Tibial nerve (tissue), 4 donors: ENCODE data around the gene SSC5D. TPM values are rescaled to one million over a fixed set of nuclear protein-coding genes. Genes with fewer than 3 reads are reported as not detected.

ENCODE experiments used
- DNase-seq, 2 donors: peaks; one replicate each; pipeline ENCODE4 v3.0.0-alpha.2; 2019; ENCODE audit warnings: low spot score in 2 of 2
- H3K27ac ChIP-seq, 4 donors: fragments of 200-600 bp; sonication (generic) in 3 of 4; one replicate each; pipeline ENCODE4 v1.5.1; 2017 to 2019; ENCODE audit warnings: mild to moderate bottlenecking in 1 of 4
- H3K27me3 ChIP-seq, 2 donors: fragments of 200-600 bp; sonication (generic) in 1 of 2; one replicate each; pipeline versions ENCODE4 v1.5.1 to v1.6.0; 2017 to 2019
- H3K36me3 ChIP-seq, 3 donors: fragments of 200-600 bp; sonication (generic); one replicate each; pipeline ENCODE4 v1.5.1; 2018 to 2019
- H3K4me1 ChIP-seq, 4 donors: fragments of 200-600 bp; sonication (generic) in 3 of 4; one replicate each; pipeline ENCODE4 v1.5.1; 2017 to 2019
- H3K4me3 ChIP-seq, 4 donors: fragments of 200-600 bp; sonication (generic) in 3 of 4; one replicate each; pipeline ENCODE4 v1.5.1; 2017 to 2019; ENCODE audit warnings: mild to moderate bottlenecking in 1 of 4, moderate library complexity in 1 of 4
- H3K9me3 ChIP-seq, 4 donors: fragments of 200-600 bp; sonication (generic) in 3 of 4; one replicate each; pipeline ENCODE4 v1.5.1; 2017 to 2019
- EP300 ChIP-seq, 2 donors: sonication (generic); formaldehyde crosslinking; IDR thresholded peaks; one replicate each; pipeline ENCODE4 v1.6.1; 2017; ENCODE audit warnings: antibody characterized with exemption in 2 of 2, mild to moderate bottlenecking in 1 of 2
- POLR2A ChIP-seq, 2 donors: fragments of 450-650 bp; IDR thresholded peaks; one replicate each; pipeline ENCODE4 v1.6.1; 2017; ENCODE audit warnings: antibody characterized with exemption in 2 of 2, mild to moderate bottlenecking in 2 of 2, moderate library complexity in 2 of 2
- WGBS, 2 donors: methylation state at CpG; one replicate each; pipeline ENCODE4 v1.1.5; 2018; 5-methylcytosine and 5-hydroxymethylcytosine counted together
- total RNA-seq, 4 donors: library from RNA; depleted of rRNA; stranded (reverse); fragments of >200 nt; gene quantifications; one replicate each; pipeline ENCODE4 v1.1.0, GENCODE V29; 2016
- TF ChIP-seq, protein P1 (sequence below), 5 experiments: fragments of 200-600 bp in 3 of 5; fragments of 450-650 bp in 2 of 5; sonication (generic) in 3 of 5; IDR thresholded peaks; one replicate each; pipeline ENCODE4 v1.5.1; 2016 to 2019; ENCODE audit warnings: antibody characterized with exemption in 5 of 5, mild to moderate bottlenecking in 3 of 5, moderate library complexity in 2 of 5

Gene SSC5D
- total RNA-seq, 4 donors from 2014 or later: 3.9 to 14.5 (median 7.2) TPM

DNA sequence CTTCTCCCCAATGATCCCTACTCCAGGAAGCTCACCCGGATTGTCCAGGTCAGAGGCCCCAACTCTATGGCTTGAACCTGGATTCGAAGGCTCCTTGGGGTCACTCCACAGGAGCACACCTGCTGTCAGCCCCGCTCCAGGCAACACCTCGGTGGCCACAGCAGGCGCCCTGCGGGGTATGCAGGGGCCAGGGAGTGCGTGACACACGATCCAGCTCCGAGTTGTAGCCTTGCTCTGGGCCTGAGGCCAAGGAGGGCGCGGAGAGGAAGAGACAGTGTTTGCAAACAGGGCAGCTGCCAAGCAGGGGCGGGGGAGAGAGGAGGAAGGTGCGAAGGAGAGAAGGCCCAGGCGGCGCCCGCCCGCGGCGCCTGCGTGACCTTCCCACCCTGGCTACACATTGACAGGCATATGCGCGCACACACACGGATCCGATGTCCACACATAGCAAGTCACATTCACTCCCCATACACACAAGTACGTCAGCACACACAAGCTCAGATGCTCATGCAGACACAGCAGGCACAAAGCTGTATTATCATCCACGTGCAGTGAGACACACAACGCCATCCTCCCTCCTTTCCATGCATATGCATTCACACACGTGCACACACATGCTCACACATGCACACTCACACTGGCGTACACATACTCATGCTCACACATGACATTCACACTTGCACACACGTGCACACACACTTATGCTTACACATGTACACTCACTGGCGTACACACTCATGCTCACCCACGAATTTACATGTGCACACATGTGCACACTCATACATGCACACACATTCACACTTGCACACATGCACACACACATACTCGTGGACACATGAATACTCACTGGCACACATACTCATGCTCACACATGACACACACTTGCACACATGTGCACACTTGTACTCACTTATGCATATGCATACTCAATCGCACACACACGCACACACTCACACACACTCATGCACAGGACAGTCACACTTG is 38.3 kb downstream of the SSC5D start:
- 24 to 31% methylated on average over 32 to 34 of the region's 35 CpGs for WGBS, 2 donors
- no peak for DNase-seq

DNA sequence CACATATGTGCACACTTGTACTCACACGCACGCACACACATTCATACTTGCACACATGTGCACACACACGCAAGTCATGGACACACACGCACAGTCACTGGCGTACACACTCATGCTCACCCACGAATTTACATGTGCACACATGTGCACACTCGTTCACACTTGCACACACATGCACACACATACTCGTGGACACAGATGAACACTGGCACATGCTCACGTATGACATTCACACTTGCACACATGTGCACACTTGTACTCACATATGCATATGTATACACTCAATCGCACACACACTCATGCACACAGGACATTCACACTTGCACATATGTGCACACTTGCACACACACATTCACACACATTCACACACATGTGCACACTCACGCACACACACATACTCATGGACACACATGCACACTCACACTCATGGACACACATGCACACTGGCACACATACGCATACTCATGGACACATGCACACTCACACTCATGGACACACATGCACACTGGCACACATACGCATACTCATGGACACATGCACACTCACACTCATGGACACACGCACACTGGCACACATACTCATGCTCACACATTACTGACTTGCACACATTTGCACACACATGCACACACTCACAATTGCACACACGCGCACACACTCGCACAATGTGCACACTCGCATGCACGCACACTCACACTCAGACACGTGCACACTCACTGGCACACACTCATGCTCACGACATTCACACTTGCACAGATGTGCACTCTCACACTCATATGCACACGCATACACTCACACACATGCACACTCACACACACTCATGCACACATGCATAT is 39.2 kb downstream of the SSC5D start:
- H3K9me3 ChIP-seq: no peaks in the 10 kb centered on the region
- peaks cover 0 to 9% (median 0%) of the 10 kb centered on the region in 4 donors for H3K4me1 ChIP-seq
- H3K36me3 ChIP-seq: no peaks in the 10 kb centered on the region
- DNase-seq: no peak
- peaks cover 0 to 48% of the 10 kb centered on the region in 2 donors for H3K27me3 ChIP-seq
- TF ChIP-seq EP300 (IDR thresholded peaks at IDR 0.05): no peak
- TF ChIP-seq, protein P1, sequence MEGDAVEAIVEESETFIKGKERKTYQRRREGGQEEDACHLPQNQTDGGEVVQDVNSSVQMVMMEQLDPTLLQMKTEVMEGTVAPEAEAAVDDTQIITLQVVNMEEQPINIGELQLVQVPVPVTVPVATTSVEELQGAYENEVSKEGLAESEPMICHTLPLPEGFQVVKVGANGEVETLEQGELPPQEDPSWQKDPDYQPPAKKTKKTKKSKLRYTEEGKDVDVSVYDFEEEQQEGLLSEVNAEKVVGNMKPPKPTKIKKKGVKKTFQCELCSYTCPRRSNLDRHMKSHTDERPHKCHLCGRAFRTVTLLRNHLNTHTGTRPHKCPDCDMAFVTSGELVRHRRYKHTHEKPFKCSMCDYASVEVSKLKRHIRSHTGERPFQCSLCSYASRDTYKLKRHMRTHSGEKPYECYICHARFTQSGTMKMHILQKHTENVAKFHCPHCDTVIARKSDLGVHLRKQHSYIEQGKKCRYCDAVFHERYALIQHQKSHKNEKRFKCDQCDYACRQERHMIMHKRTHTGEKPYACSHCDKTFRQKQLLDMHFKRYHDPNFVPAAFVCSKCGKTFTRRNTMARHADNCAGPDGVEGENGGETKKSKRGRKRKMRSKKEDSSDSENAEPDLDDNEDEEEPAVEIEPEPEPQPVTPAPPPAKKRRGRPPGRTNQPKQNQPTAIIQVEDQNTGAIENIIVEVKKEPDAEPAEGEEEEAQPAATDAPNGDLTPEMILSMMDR (IDR thresholded peaks at IDR 0.05): no peak
- TF ChIP-seq POLR2A (IDR thresholded peaks at IDR 0.05): no peak
- WGBS, 2 donors: 81 to 83% methylated on average over 22 of the region's 22 CpGs
- H3K27ac ChIP-seq: no peak overlapping the region
- no peak overlapping the region for H3K4me3 ChIP-seq

More for the DNA sequence above, 38.3 kb downstream of the SSC5D start:
- Histone ChIP-seq H3K9me3 (no peaks in the 10 kb centered on the region), H3K36me3 (no peaks in the 10 kb centered on the region), H3K4me3 (no peak overlapping the region), H3K27me3 (peaks cover 0 to 48% of the 10 kb centered on the region in 2 donors), H3K4me1 (peaks cover 0 to 12% (median 0%) of the 10 kb centered on the region in 4 donors), H3K27ac (no peak overlapping the region)
- TF ChIP-seq, protein P1 (IDR thresholded peaks at IDR 0.05): no peak
- TF ChIP-seq POLR2A (IDR thresholded peaks at IDR 0.05) (no peak), EP300 (IDR thresholded peaks at IDR 0.05) (no peak)

DNA sequence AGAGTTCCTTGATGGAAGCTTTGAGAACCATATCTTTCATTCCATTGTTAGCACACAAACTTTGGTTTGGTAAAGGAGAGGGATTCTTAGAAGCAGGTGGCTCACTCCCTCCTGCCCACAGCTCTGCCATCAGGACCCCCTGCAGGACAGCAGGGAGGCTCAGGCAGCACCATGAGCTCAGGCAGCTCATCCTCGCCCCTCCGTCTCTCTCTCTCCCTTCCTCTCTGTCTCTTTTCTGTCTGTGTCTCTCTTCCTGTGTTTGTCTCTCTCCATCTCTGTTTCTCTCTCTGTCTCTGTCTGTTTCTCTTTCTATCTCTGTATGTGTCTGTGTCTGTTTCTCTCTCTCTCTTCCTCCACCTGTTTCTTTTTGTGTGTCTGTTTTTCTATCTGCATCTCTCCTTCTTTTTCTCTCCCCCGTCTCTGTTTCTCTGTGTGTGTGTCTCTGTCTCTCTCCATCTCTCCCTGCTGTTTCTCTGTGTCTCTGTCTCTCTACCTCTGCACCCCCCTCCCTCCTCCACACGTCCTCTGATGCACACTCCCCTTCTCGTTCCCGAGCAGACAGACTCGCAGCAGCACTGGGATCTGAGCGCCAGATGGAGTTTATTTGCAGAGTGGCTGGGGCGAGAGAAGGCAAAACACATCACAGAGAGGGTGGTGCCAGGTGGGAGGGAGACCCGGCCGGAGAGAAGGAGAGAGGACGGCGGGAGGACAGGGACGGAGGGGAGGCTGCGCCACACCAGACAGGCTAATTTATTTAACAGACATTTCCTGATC is 40.0 kb downstream of the SSC5D start:
- peaks cover 0 to 9% (median 0%) of the 10 kb centered on the region in 4 donors for H3K4me1 ChIP-seq
- no peaks in the 10 kb centered on the region for H3K36me3 ChIP-seq
- H3K27ac ChIP-seq: no peak overlapping the region
- no peaks in the 10 kb centered on the region for H3K9me3 ChIP-seq
- no peak for TF ChIP-seq POLR2A (IDR thresholded peaks at IDR 0.05)
- no peak for TF ChIP-seq EP300 (IDR thresholded peaks at IDR 0.05)
- TF ChIP-seq, protein P1 (IDR thresholded peaks at IDR 0.05): no peak
- no peak overlapping the region for H3K4me3 ChIP-seq
- no peak for DNase-seq
- 24 to 29% methylated on average over 15 of the region's 15 CpGs for WGBS, 2 donors
- H3K27me3 ChIP-seq: peaks cover 0 to 48% of the 10 kb centered on the region in 2 donors

- 83 to 86% methylated on average over 51 to 55 of the region's 56 CpGs for WGBS, 2 donors
Observed at GRCh38 chr19:55529636-55530234, 41.5 kb downstream of the SSC5D start.

More at GRCh38 chr19:55529636-55530234, 41.5 kb downstream of the SSC5D start:
- no peak for DNase-seq
- H3K9me3 ChIP-seq: no peaks in the 10 kb centered on the region
- TF ChIP-seq, protein P1 (IDR thresholded peaks at IDR 0.05): no peak
- no peak for TF ChIP-seq POLR2A (IDR thresholded peaks at IDR 0.05)
- TF ChIP-seq EP300 (IDR thresholded peaks at IDR 0.05): no peak
- peaks cover 0 to 41% of the 10 kb centered on the region in 2 donors for H3K27me3 ChIP-seq
- peaks cover 0 to 9% (median 0%) of the 10 kb centered on the region in 4 donors for H3K4me1 ChIP-seq
- no peak overlapping the region for H3K27ac ChIP-seq
- no peak overlapping the region for H3K4me3 ChIP-seq
- H3K36me3 ChIP-seq: no peaks in the 10 kb centered on the region
